Fibroblast of pulmonary artery (primary cell): ENCODE results near the gene PRX.

Source experiments
- DNase-seq: peaks from one replicate; pipeline ENCODE4 v3.0.0-alpha.2; 2010; ENCODE audit warnings: low read depth
- H3K4me3 ChIP-seq: replicated peaks from 2 replicates; pipeline ENCODE4 v1.5.1; 2011; ENCODE audit warnings: low read depth, mild to moderate bottlenecking, control low read depth, low read length, moderate library complexity
- TF ChIP-seq, protein P1 (sequence below): IDR thresholded peaks from 2 replicates; pipeline ENCODE4 v1.5.1; 2011; ENCODE audit warnings: mild to moderate bottlenecking, control low read depth, low read length, inconsistent platforms; ENCODE audit errors: missing control alignments

PRX gene

DNA sequence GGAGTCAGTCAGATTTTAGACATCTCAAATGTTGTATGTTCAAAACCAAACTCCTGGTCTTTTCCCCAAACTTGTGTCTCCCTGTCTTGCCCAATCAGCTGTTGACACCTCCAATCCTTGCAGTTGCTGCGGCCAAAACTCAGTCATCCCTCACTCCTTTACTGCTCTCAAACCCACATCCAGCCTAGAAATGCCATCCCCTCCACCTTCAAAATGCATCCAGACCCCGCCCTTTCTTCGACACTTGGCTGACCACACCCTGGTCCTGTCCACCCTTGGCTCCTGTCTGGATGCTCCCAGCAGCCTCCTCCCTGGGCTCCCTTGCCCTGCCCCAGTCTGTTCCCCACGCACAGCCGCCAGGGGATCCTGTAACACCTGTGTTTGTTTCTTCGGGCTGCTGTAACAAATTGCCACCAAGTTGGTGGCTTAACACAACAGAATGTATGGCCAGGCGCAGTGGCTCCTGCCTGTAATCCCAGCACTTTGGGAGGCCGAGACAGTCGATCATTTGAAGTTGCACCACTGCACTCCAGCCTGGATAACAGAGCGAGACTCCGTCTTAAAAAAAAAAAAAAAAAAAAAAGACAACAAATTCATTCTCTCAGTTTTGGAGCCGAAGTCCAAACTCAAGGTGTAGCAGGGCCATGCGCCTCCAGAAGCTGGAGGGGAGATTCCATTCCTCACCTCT lies 53.0 kb downstream of the PRX start:
- DNase-seq, result no peak
- TF ChIP-seq, protein P1, sequence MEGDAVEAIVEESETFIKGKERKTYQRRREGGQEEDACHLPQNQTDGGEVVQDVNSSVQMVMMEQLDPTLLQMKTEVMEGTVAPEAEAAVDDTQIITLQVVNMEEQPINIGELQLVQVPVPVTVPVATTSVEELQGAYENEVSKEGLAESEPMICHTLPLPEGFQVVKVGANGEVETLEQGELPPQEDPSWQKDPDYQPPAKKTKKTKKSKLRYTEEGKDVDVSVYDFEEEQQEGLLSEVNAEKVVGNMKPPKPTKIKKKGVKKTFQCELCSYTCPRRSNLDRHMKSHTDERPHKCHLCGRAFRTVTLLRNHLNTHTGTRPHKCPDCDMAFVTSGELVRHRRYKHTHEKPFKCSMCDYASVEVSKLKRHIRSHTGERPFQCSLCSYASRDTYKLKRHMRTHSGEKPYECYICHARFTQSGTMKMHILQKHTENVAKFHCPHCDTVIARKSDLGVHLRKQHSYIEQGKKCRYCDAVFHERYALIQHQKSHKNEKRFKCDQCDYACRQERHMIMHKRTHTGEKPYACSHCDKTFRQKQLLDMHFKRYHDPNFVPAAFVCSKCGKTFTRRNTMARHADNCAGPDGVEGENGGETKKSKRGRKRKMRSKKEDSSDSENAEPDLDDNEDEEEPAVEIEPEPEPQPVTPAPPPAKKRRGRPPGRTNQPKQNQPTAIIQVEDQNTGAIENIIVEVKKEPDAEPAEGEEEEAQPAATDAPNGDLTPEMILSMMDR, result no peak
- H3K4me3 ChIP-seq, result no peak overlapping the region

- H3K4me3 ChIP-seq, result no peak overlapping the region
- TF ChIP-seq, protein P1, result no peak
- DNase-seq, result no peak
Measured at GRCh38 chr19:40358773-40359172, 54.4 kb downstream of the PRX start.

- TF ChIP-seq, protein P1, result no peak
- no peak overlapping the region for H3K4me3 ChIP-seq
Measured at GRCh38 chr19:40357640-40358039, 55.5 kb downstream of the PRX start.

GRCh38 chr19:40356681-40357595 lies 56.2 kb downstream of the PRX start:
- TF ChIP-seq, protein P1, result no peak
- no peak overlapping the region for H3K4me3 ChIP-seq
- DNase-seq, result no peak

More at GRCh38 chr19:40357640-40358039, 55.5 kb downstream of the PRX start:
- DNase-seq, result no peak

DNA sequence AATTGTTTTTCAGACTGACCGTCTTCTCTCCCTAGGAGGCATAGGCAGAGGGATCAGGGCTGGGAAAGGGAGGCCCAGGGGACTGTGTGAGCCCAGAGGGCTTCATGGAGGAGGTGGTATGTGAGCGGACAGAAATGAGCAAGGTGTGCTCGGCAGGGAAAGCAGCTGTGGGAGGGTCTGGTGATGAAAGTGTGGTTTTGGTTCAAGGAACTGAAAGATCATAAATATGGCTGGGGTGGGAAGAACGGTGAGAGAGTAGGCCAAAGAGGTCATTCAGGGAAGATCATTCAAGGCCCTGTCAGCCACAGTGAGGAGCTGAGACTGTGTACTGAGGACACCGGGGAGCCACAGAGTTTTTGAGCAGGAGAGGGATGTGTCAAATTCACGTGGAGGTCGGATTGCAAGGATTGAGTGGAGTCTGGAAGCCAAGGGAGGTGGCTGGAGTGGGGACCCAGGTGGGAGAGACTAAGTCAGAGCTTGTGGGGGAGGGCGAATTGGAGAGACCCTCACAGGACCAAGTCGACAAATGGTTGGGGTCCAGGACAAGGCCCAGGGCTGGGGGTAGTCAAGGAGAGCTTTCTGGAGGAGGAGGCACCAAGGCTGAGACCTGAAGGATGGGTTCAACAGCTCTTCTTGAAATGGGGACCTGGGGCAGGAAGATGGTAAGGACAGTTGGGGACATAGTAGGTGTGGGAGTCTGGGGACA lies 57.0 kb downstream of the PRX start:
- TF ChIP-seq, protein P1, result no peak
- no peak for DNase-seq
- no peak overlapping the region for H3K4me3 ChIP-seq

DNA sequence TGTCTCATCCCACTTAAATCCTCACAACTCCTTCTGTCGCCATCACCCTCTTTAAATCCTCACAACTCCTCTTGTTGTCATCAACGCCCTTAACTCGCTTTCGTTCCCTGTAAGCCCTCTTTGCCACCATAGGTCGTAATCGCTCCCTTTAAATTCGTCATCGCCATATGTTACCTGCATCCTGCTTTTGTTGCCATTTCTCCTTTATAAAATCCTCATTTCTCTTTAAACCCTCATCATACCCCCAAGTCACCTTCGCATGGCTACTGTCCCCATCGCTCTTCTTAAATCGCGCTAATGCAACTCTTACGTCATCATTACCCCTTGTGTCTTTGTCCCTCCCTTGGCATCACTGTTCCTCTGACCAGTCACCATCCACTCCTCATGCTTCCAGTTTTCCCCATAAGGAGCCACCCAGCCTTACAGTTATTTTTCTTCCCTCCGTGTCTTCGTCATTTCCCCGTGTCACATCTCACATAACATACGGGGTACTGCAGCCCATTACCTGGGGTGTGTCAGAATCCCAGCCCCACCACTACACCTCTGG lies 64.1 kb downstream of the PRX start:
- peak; percentile 64 for DNase-seq
- peak overlapping the region; percentile 98 for H3K4me3 ChIP-seq
- TF ChIP-seq, protein P1, result no peak
